ENCODE data around the gene C1QB. TPM values are rescaled to one million over a fixed set of nuclear protein-coding genes. Genes with fewer than 3 reads are reported as not detected.
A peak's percentile ranks its signal among the peaks of the same experiment; 100 is the strongest.

Gene C1QB
- total RNA-seq, 1 experiment from 2014 or later = 0.33 TPM

DNA sequence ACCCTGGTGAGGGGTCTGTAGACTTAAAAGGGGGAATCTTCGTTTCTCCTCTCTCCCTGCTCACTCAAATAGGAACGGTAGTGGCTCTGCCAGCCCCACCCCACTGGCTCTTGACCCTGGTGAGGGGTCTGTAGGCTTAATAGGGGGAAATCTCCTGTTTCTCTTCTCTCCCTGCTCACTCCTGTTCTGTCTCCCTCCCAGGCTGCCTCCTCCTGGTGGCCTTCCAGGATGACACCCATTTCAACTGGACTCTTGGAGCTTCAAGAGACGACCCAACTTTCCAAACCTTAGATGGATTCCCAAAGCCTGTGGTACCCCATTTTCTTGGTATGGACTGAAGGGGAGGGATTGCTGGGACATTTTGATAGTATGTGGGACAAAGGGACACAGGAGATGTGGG lies 56.2 kb downstream of the C1QB start:
- no peaks in the 10 kb centered on the region for H3K9me3 ChIP-seq (ENCODE audit: control insufficient read depth, insufficient read depth, low read depth, low read length)
- no peaks in the 10 kb centered on the region for H3K36me3 ChIP-seq (ENCODE audit: control insufficient read depth, insufficient read depth, low read length)
- BruUV-seq (replicated peaks) = no TSS peak
- TF ChIP-seq SIN3A (IDR thresholded peaks at IDR 0.05; ENCODE audit: borderline replicate concordance, insufficient read depth, low read depth, low read length) (no peak), TCF7L2 (IDR thresholded peaks at IDR 0.05; ENCODE audit: low read depth, low read length) (no peak), POLR2AphosphoS5 (IDR thresholded peaks at IDR 0.05; ENCODE audit: low read depth, low read length) (no peak), CTCF (IDR thresholded peaks at IDR 0.05) (no peak; the same call in 1 of the 2 replicates)
- TF ChIP-seq, protein P1, sequence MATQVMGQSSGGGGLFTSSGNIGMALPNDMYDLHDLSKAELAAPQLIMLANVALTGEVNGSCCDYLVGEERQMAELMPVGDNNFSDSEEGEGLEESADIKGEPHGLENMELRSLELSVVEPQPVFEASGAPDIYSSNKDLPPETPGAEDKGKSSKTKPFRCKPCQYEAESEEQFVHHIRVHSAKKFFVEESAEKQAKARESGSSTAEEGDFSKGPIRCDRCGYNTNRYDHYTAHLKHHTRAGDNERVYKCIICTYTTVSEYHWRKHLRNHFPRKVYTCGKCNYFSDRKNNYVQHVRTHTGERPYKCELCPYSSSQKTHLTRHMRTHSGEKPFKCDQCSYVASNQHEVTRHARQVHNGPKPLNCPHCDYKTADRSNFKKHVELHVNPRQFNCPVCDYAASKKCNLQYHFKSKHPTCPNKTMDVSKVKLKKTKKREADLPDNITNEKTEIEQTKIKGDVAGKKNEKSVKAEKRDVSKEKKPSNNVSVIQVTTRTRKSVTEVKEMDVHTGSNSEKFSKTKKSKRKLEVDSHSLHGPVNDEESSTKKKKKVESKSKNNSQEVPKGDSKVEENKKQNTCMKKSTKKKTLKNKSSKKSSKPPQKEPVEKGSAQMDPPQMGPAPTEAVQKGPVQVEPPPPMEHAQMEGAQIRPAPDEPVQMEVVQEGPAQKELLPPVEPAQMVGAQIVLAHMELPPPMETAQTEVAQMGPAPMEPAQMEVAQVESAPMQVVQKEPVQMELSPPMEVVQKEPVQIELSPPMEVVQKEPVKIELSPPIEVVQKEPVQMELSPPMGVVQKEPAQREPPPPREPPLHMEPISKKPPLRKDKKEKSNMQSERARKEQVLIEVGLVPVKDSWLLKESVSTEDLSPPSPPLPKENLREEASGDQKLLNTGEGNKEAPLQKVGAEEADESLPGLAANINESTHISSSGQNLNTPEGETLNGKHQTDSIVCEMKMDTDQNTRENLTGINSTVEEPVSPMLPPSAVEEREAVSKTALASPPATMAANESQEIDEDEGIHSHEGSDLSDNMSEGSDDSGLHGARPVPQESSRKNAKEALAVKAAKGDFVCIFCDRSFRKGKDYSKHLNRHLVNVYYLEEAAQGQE (IDR thresholded peaks at IDR 0.05; ENCODE audit: insufficient read depth in 1 of 2, low read depth in 2 of 2, low read length in 1 of 2) = no peak
- H3K27me3 ChIP-seq (ENCODE audit: control insufficient read depth, insufficient read depth, low read length) = no peaks in the 10 kb centered on the region
- no peak overlapping the region for H3K27ac ChIP-seq (ENCODE audit: low read length)
- ATAC-seq (no peak), DNase-seq (ENCODE audit: low read depth, low spot score) (no peak)
- CTCF ChIA-PET = no interaction called here
- in situ Hi-C loops (cut with HindIII; ENCODE audit: low pct_unique_long_range_greater_than_20kb, low sequenced_read_pairs) = no loop called here
- peaks cover 25% of the 10 kb centered on the region for H3K4me1 ChIP-seq (ENCODE audit: control insufficient read depth, insufficient read depth, low read length)
- POLR2A ChIA-PET = no interaction called here
- H3K4me3 ChIP-seq (ENCODE audit: low read depth in 2 of 2, low read length in 2 of 2) = no peak overlapping the region
- intact Hi-C loops (cut with micrococcal nuclease; ENCODE audit: unreplicated experiment) = loop anchor here (10.0 kb wide), 2 partner anchors 176 to 216 kb away; no protein-coding TSS in a partner anchor

- no peak for TF ChIP-seq SIN3A (IDR thresholded peaks at IDR 0.05; ENCODE audit: borderline replicate concordance, insufficient read depth, low read depth, low read length)
- no peak for TF ChIP-seq TCF7L2 (IDR thresholded peaks at IDR 0.05; ENCODE audit: low read depth, low read length)
- TF ChIP-seq POLR2AphosphoS5 (IDR thresholded peaks at IDR 0.05; ENCODE audit: low read depth, low read length) = no peak
- Histone ChIP-seq H3K27ac (ENCODE audit: low read length) (no peak overlapping the region), H3K36me3 (ENCODE audit: control insufficient read depth, insufficient read depth, low read length) (no peaks in the 10 kb centered on the region), H3K4me1 (ENCODE audit: control insufficient read depth, insufficient read depth, low read length) (peaks cover 25% of the 10 kb centered on the region), H3K27me3 (ENCODE audit: control insufficient read depth, insufficient read depth, low read length) (no peaks in the 10 kb centered on the region), H3K9me3 (ENCODE audit: control insufficient read depth, insufficient read depth, low read depth, low read length) (no peaks in the 10 kb centered on the region), H3K4me3 (ENCODE audit: low read depth in 2 of 2, low read length in 2 of 2) (peak overlapping the region; percentile 41 to 47)
- BruUV-seq (replicated peaks) = no TSS peak
- ChIA-PET CTCF (no interaction called here), POLR2A (no interaction called here)
- ATAC-seq (peak; percentile 48), DNase-seq (ENCODE audit: low read depth, low spot score) (no peak)
- intact Hi-C loops (cut with micrococcal nuclease; ENCODE audit: unreplicated experiment) (loop anchor here (10.0 kb wide), 2 partner anchors 175 to 215 kb away; no protein-coding TSS in a partner anchor), in situ Hi-C loops (cut with HindIII; ENCODE audit: low pct_unique_long_range_greater_than_20kb, low sequenced_read_pairs) (no loop called here)
Measured at GRCh38 chr1:22709891-22710700, 57.1 kb downstream of the C1QB start.

DNA sequence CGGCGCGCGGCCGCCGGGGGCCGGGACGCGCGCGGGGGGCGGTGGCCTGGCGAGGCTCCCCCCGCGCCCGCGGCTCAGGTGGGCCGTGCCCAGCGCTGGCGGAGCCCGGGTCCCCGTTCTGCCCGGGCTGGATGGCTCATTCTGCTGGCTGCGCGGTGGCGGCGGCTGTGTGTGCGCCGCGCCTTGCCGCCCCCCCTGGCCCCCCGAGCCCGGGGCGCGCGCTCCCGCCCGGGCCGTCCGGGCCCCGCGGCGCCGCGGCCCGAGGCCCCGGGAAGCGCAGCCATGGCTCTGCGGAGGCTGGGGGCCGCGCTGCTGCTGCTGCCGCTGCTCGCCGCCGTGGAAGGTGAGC lies 57.6 kb downstream of the C1QB start, which contains the start of gene EPHB2:
EPHB2 (plus strand) TSS at position 139 of the 349 bp plus-strand sequence; CDS start at position 283, 144 bp downstream.
- H3K4me3 ChIP-seq (ENCODE audit: low read depth in 2 of 2, low read length in 2 of 2) = peak within 1 kb of the TSS; percentile 49 to 58
- in situ Hi-C loops (cut with HindIII; ENCODE audit: low pct_unique_long_range_greater_than_20kb, low sequenced_read_pairs) (no loop called here), intact Hi-C loops (cut with micrococcal nuclease; ENCODE audit: unreplicated experiment) (no loop called here)
- H3K27ac ChIP-seq (ENCODE audit: low read length) = peak within 1 kb of the TSS; percentile 31; the same call in 1 of the 2 replicates
- DNase-seq (ENCODE audit: low read depth, low spot score) (no peak), ATAC-seq (peak; percentile 86)
- BruUV-seq (replicated peaks) = no TSS peak
- no peaks in the 10 kb centered on the region for H3K9me3 ChIP-seq (ENCODE audit: control insufficient read depth, insufficient read depth, low read depth, low read length)
- CTCF ChIA-PET = no interaction called here
- H3K4me1 ChIP-seq (ENCODE audit: control insufficient read depth, insufficient read depth, low read length) = peaks cover 25% of the 10 kb centered on the region
- no peaks in the 10 kb centered on the region for H3K36me3 ChIP-seq (ENCODE audit: control insufficient read depth, insufficient read depth, low read length)
- POLR2A ChIA-PET = no interaction called here
- H3K27me3 ChIP-seq (ENCODE audit: control insufficient read depth, insufficient read depth, low read length) = no peaks in the 10 kb centered on the region
- TF ChIP-seq POLR2AphosphoS5 (IDR thresholded peaks at IDR 0.05; ENCODE audit: low read depth, low read length) (no peak), CTCF (IDR thresholded peaks at IDR 0.05) (no peak), TCF7L2 (IDR thresholded peaks at IDR 0.05; ENCODE audit: low read depth, low read length) (no peak)

Data from Panc1 (cell line).